K562 (cell line): Measurements from ENCODE around the gene TAF11L12. TPM values are rescaled to one million over a fixed set of nuclear protein-coding genes. Genes with fewer than 3 reads are reported as not detected.

Experiments used
- ATAC-seq: fragments of 200-7000 bp; cut with Tn5 transposase; 3 replicates; pipeline ENCODE4 v1.9.1; 2020; ENCODE audit warnings: moderate library complexity
- BruUV-seq: library from RNA; stranded (reverse); fragments of 400-500 nt; replicated peaks from 2 replicates; lab custom pipeline; 2021; lab: Mats Ljungman, UMichigan
- CTCF ChIA-PET: fragments of 300-600 bp; formaldehyde crosslinking; extraction: SDS; loops from one replicate; lab custom pipeline; 2021; ENCODE audit warnings: low intra/inter-chr PET ratio; lab: Yijun Ruan, JAX
- POLR2A ChIA-PET: fragments of 300-600, 350-650 bp; sonication (Branson Sonifier 250); formaldehyde crosslinking; extraction: SDS; loops from one replicate; lab custom pipeline; 2021; ENCODE audit warnings: antibody characterized with exemption, inconsistent platforms; lab: Yijun Ruan, JAX
- DNase-seq, 4 experiments: peaks; one replicate each; pipeline versions ENCODE4 v3.0.0 to v3.0.0-alpha.2; 2011 to 2018; ENCODE audit warnings: low spot score in 3 of 4, mixed read lengths in 3 of 4; ENCODE audit errors: extremely low read depth in 1 of 4
- FAIRE-seq: peaks from 2 replicates; lab custom pipeline; 2011; peaks lifted over from hg19 to GRCh38; lab: Jason Lieb, UNC
- H2AFZ ChIP-seq: 2 replicates; pipeline ENCODE4 v1.6.0; 2011; ENCODE audit warnings: low read depth, low read length, control low read depth, inconsistent platforms
- H3K27ac ChIP-seq: fragments of 200-600 bp; 3 replicates; pipeline ENCODE4 v1.8.0; 2011; ENCODE audit warnings: low read depth, mild to moderate bottlenecking, control low read depth, inconsistent platforms, low read length, moderate library complexity, mixed read lengths; ENCODE audit errors: extremely low read depth
- H3K27me3 ChIP-seq, 2 experiments: fragments of 300-600 bp in 1 of 2; 2 replicates in 1 of 2; 3 replicates in 1 of 2; pipeline versions ENCODE4 v1.6.0 to v1.8.0; 2011; ENCODE audit warnings: inconsistent platforms in 2 of 2, low read length in 2 of 2, mild to moderate bottlenecking in 1 of 2, mixed read lengths in 1 of 2, moderate library complexity in 1 of 2; ENCODE audit not compliant: control insufficient read depth in 2 of 2, insufficient read depth in 2 of 2
- H3K36me3 ChIP-seq: fragments of 300-600 bp; 3 replicates; pipeline ENCODE4 v1.8.0; 2011; ENCODE audit warnings: mild to moderate bottlenecking, low read length, inconsistent platforms; ENCODE audit not compliant: control insufficient read depth, insufficient read depth
- H3K4me1 ChIP-seq, 2 experiments: fragments of 200-600 bp in 1 of 2; replicated peaks in 1 of 2; 2 replicates in 1 of 2; 3 replicates in 1 of 2; pipeline versions ENCODE4 v1.5.1 to v1.8.0; 2011; ENCODE audit warnings: inconsistent platforms in 2 of 2, low read length in 2 of 2, mild to moderate bottlenecking in 1 of 2, mixed read lengths in 1 of 2, moderate library complexity in 1 of 2; ENCODE audit not compliant: control insufficient read depth in 2 of 2, insufficient read depth in 2 of 2
- H3K4me2 ChIP-seq: 2 replicates; pipeline ENCODE4 v1.6.1; 2011; ENCODE audit warnings: low read length, control low read depth, inconsistent platforms, mixed read lengths; ENCODE audit not compliant: insufficient read depth
- H3K4me3 ChIP-seq: fragments of 200-600 bp; sonication (generic), shearing (Covaris generic); 2 replicates; pipeline ENCODE4 v1.5.1; 2016; ENCODE audit warnings: control low read depth, inconsistent platforms
- H3K79me2 ChIP-seq: fragments of 200-600 bp; 3 replicates; pipeline ENCODE4 v1.8.0; 2011; ENCODE audit warnings: low read length, inconsistent platforms; ENCODE audit not compliant: control insufficient read depth, insufficient read depth
- H3K9ac ChIP-seq, 2 experiments: 2 replicates each; pipeline versions ENCODE4 v1.6.0 to v1.6.1; 2011; ENCODE audit warnings: low read depth in 2 of 2, low read length in 2 of 2, control low read depth in 1 of 2, inconsistent platforms in 1 of 2, mild to moderate bottlenecking in 1 of 2, mixed read lengths in 1 of 2; ENCODE audit not compliant: insufficient read depth in 1 of 2
- H3K9me1 ChIP-seq: one replicate; pipeline ENCODE4 v1.6.0; 2011; ENCODE audit warnings: inconsistent platforms, mild to moderate bottlenecking, low read length, moderate library complexity; ENCODE audit not compliant: control insufficient read depth, insufficient read depth
- H3K9me3 ChIP-seq: replicated peaks from 2 replicates; pipeline ENCODE4 v1.5.1; 2011; ENCODE audit warnings: low read depth, low read length, inconsistent platforms; ENCODE audit not compliant: control insufficient read depth, insufficient read depth
- H4K20me1 ChIP-seq: replicated peaks from 2 replicates; pipeline ENCODE4 v1.6.1; 2011; ENCODE audit warnings: low read length, inconsistent platforms, mixed read lengths; ENCODE audit not compliant: control insufficient read depth, insufficient read depth
- CHD1 ChIP-seq: fragments of 200-600 bp; sonication (generic); IDR thresholded peaks from one replicate; pipeline ENCODE4 v1.6.1; 2012; ENCODE audit warnings: mild to moderate bottlenecking, moderate library complexity, low read length, inconsistent platforms
- DNMT1 ChIP-seq: fragments of 450-650 bp; IDR thresholded peaks from 2 replicates; pipeline ENCODE4 v1.6.1; 2016; ENCODE audit warnings: antibody characterized with exemption, mild to moderate bottlenecking
- ERF ChIP-seq: fragments of 450-650 bp; formaldehyde crosslinking; IDR thresholded peaks from 2 replicates; pipeline ENCODE4 v1.4.0; 2020; ENCODE audit warnings: mild to moderate bottlenecking, mixed read lengths
- FOXJ3 ChIP-seq: sonication (generic); formaldehyde crosslinking; IDR thresholded peaks from 2 replicates; pipeline ENCODE4 v1.4.0; 2020; ENCODE audit warnings: mild to moderate bottlenecking, missing genetic modification reagents
- GTF2A2 ChIP-seq: IDR thresholded peaks from 2 replicates; pipeline ENCODE4 v1.6.1; 2016; ENCODE audit warnings: mild to moderate bottlenecking, missing genetic modification characterization, missing compliant biosample characterization
- KAT7 ChIP-seq: sonication (generic); formaldehyde crosslinking; IDR thresholded peaks from 2 replicates; pipeline ENCODE4 v1.8.0; 2022; ENCODE audit warnings: missing genetic modification reagents, mild to moderate bottlenecking, borderline replicate concordance
- KDM4B ChIP-seq, 2 experiments: fragments of 450-650 bp in 1 of 2; sonication (generic) in 1 of 2; IDR thresholded peaks; 2 replicates each; pipeline ENCODE4 v1.6.1; 2016 to 2017; ENCODE audit warnings: borderline replicate concordance in 2 of 2, antibody characterized with exemption in 1 of 2, low read depth in 1 of 2, mild to moderate bottlenecking in 1 of 2
- MCM3 ChIP-seq: fragments of 450-650 bp; IDR thresholded peaks from 2 replicates; pipeline ENCODE4 v1.6.1; 2016
- NR1H2 ChIP-seq: sonication (generic); formaldehyde crosslinking; IDR thresholded peaks from 2 replicates; pipeline ENCODE4 v1.4.0; 2020; ENCODE audit warnings: mild to moderate bottlenecking, missing genetic modification reagents
- SP1 ChIP-seq: sonication (generic); formaldehyde crosslinking; IDR thresholded peaks from 2 replicates; pipeline ENCODE4 v1.8.1; 2022; ENCODE audit warnings: mild to moderate bottlenecking, missing genetic modification reagents
- SRSF9 ChIP-seq: fragments of 200-400 bp; formaldehyde crosslinking; IDR thresholded peaks from 2 replicates; pipeline ENCODE4 v1.6.1; 2017; ENCODE audit warnings: low read depth, low read length, borderline replicate concordance
- TAF7 ChIP-seq: fragments of 450-650 bp; IDR thresholded peaks from 2 replicates; pipeline ENCODE4 v1.6.1; 2016; ENCODE audit warnings: missing genetic modification characterization, missing compliant biosample characterization
- TCFL5 ChIP-seq: fragments of 250-450 bp; sonication (Bioruptor Pico); conservative IDR thresholded peaks from 2 replicates; pipeline ENCODE4 v1.6.1; 2021; ENCODE audit warnings: mild to moderate bottlenecking, moderate library complexity, matching md5 sums
- ZBTB17 ChIP-seq: fragments of 450-650 bp; formaldehyde crosslinking; IDR thresholded peaks from 2 replicates; pipeline ENCODE4 v1.4.0; 2020; ENCODE audit warnings: mild to moderate bottlenecking
- ZFP1 ChIP-seq: fragments of 450-650 bp; formaldehyde crosslinking; IDR thresholded peaks from 2 replicates; pipeline ENCODE4 v1.4.0; 2020; ENCODE audit warnings: mild to moderate bottlenecking, mixed read lengths
- ZKSCAN3 ChIP-seq: fragments of 250-450 bp; sonication (Bioruptor Pico); IDR thresholded peaks from 2 replicates; pipeline ENCODE4 v1.4.0; 2020
- WGBS: fragments of 100-300 bp; shearing (Covaris generic); methylation state at CpG from one replicate; pipeline ENCODE4 v1.1.6; 2016; ENCODE audit warnings: low coverage, mixed read lengths; ENCODE audit not compliant: insufficient coverage; ENCODE audit errors: missing lambda C conversion rate; 5-methylcytosine and 5-hydroxymethylcytosine counted together
- in situ Hi-C: fragments of 300-500 bp; cut with MboI; formaldehyde crosslinking; loops from 4 replicates; pipeline ENCODE4 v1.15.0; 2018; ENCODE audit warnings: inconsistent platforms, mixed read lengths
- intact Hi-C: fragments of 100-400 bp; cut with micrococcal nuclease; formaldehyde crosslinking; loops from 2 replicates; pipeline ENCODE4 v1.14.2; 2022
- polyA plus RNA-seq, 8 experiments: library from polyadenylated mRNA; depleted of rRNA in 4 of 8; stranded (reverse) in 5 of 8; unstranded in 3 of 8; fragments of >200 nt; fragmentation: Nextera tagmentation in 2 of 8; fragmentation: Illumina TruSeq in 1 of 8; extraction: Ambion mirVana in 2 of 8; extraction: Trizol in 1 of 8; gene quantifications; 2 replicates each; pipeline versions ENCODE4 v1.2.1 to v1.2.3, GENCODE V29; 2011 to 2014; ENCODE audit warnings: inconsistent platforms in 1 of 8, missing spikeins in 1 of 8
- total RNA-seq, 7 experiments: library from RNA; depleted of rRNA in 6 of 7; stranded (reverse); fragments of >200 nt in 6 of 7; fragmentation: Illumina TruSeq in 2 of 7; extraction: Trizol in 2 of 7; gene quantifications; 2 replicates each; pipeline versions ENCODE4 v1.2.1 to v1.2.3, GENCODE V29; 2011 to 2021; ENCODE audit warnings: low replicate concordance in 1 of 7
- TF ChIP-seq, protein P1 (sequence below), 2 experiments: IDR thresholded peaks; 2 replicates each; pipeline ENCODE4 v1.6.1; 2012; ENCODE audit warnings: improper control_type of control experiment in 2 of 2, low read depth in 2 of 2, low read length in 2 of 2, borderline replicate concordance in 1 of 2
- TF ChIP-seq, protein P2 (sequence below): fragments of 250-450 bp; sonication (Bioruptor Pico); IDR thresholded peaks from 2 replicates; pipeline ENCODE4 v1.5.0; 2021; ENCODE audit warnings: mild to moderate bottlenecking, moderate library complexity

TAF11L12 gene
- total and polyA plus RNA-seq, 9 of the 15 experiments (the other 6 are each of a cell fraction or from before 2014, with no cell fraction given), result not detected

DNA sequence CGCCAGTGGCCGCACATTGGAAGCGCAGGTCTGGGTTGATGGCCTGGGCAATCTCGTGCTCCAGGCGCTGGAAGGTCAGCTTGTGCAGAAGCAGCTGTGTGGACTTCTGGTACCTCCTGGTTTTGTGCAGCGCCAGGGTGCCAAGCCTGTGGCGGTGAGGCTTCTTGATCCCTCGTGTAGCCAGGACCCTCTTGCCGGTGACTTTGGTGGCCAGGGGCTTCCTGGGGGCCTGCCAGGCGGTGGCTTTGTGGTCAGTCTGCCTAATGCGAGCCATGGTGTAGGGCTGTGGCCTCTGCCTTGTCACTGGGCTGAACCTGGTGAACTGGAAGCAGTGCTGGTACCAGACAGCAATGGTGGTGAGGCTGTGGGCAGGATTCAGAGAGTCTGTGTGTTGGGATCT is 15.5 kb downstream of the TAF11L12 start:
- ATAC-seq (no peak), DNase-seq (no peak), FAIRE-seq (no peak)
- Histone ChIP-seq H3K79me2 (no peaks in the 10 kb centered on the region), H3K4me3 (no peak overlapping the region), H4K20me1 (no peaks in the 10 kb centered on the region), H3K27ac (no peak overlapping the region), H3K9me1 (no peaks in the 10 kb centered on the region), H3K27me3 (no peaks in the 10 kb centered on the region), H3K36me3 (no peaks in the 10 kb centered on the region), H3K4me2 (no peak overlapping the region), H3K9me3 (no peaks in the 10 kb centered on the region), H2AFZ (no peak overlapping the region), H3K9ac (0 out of 4 replicates have a peak overlapping the region, but pooled peaks of 1 of the 2 experiments have one; percentile 17), H3K4me1 (peaks cover 0 to 2% of the 10 kb centered on the region in 2 experiments; a peak in 1 of 5 replicates)
- 0% methylated on average over 11 of the region's 11 CpGs for WGBS
- ChIA-PET CTCF (no interaction called here), POLR2A (no interaction called here)
- TF ChIP-seq GTF2A2 (tag) (no peak), CHD1 (no peak), TCFL5 (CRISPR knock-in tag) (no peak), SP1 (CRISPR knock-in tag) (no peak), DNMT1 (no peak), TAF7 (no peak), SRSF9 (no peak), KAT7 (CRISPR knock-in tag) (no peak), FOXJ3 (CRISPR knock-in tag) (no peak), KDM4B (IDR thresholded peaks at IDR 0.05; ENCODE audit: borderline replicate concordance in 2 of 2, low read depth in 1 of 2) (no peak), ZBTB17 (CRISPR knock-in tag) (no peak), ZKSCAN3 (CRISPR knock-in tag) (no peak), ERF (CRISPR knock-in tag) (no peak), ZFP1 (CRISPR knock-in tag) (no peak), NR1H2 (CRISPR knock-in tag) (no peak), MCM3 (no peak)
- TF ChIP-seq, protein P1, sequence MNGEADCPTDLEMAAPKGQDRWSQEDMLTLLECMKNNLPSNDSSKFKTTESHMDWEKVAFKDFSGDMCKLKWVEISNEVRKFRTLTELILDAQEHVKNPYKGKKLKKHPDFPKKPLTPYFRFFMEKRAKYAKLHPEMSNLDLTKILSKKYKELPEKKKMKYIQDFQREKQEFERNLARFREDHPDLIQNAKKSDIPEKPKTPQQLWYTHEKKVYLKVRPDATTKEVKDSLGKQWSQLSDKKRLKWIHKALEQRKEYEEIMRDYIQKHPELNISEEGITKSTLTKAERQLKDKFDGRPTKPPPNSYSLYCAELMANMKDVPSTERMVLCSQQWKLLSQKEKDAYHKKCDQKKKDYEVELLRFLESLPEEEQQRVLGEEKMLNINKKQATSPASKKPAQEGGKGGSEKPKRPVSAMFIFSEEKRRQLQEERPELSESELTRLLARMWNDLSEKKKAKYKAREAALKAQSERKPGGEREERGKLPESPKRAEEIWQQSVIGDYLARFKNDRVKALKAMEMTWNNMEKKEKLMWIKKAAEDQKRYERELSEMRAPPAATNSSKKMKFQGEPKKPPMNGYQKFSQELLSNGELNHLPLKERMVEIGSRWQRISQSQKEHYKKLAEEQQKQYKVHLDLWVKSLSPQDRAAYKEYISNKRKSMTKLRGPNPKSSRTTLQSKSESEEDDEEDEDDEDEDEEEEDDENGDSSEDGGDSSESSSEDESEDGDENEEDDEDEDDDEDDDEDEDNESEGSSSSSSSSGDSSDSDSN (IDR thresholded peaks at IDR 0.05; ENCODE audit: borderline replicate concordance in 1 of 2, low read depth in 2 of 2, low read length in 2 of 2), result no peak
- TF ChIP-seq, protein P2, sequence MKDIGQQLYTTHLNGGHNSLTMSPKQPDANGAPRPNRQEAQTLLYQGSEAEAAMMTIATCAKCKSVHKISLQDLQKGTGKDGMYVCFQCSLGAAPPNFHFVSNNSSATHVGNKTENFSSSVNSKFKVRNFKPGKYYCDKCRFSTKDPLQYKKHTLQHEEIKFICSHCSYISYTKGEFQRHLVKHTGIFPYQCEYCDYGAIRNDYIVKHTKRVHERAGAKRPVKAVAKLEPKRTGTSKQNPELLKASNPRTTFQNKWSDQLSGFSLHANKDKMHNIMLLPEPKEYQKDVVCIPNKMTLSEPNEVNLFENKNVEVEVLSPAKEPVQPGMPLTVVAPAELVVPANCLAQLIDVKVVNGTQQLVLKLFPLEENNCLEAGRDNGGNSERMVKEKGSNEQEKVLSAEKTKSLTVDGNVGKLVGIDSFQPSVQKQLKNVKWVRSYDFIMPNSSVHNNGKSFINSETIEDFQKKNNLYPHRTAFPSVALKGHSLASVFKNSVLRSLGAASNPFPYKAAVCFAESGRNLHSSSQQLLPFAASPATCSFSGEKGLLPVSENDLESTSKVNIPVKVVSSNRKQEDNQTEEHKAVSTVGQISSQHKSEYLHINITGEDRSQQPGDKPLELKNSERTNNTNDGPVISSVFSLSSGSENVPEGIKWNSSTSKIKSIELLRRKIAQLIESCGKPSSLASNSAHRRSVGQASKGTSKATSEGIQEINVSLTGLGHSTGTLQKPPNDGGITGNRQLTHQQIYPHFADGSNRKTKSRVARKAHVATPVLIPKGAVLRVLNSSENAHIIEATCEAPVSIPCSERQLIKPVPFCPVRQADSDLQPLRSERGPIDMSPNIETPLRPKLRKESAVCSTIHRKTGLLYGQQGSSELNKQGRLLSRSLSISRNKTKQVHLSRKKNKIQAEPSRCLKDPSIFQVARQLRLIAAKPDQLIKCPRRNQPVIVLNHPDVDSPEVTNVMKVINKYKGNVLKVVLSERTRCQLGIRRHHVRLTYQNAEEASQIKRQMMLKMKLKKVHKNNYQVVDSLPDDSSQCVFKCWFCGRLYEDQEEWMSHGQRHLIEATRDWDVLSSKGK, result no peak
- BruUV-seq, result no TSS peak
- in situ Hi-C loops (no loop called here), intact Hi-C loops (no loop called here)
